Stimulated activated CD4-positive, alpha-beta T cell treated with anti-CD3 and anti-CD28 coated beads, Interleukin-1b, Interleukin-23, amount 100 ng/mL, for 24 hours (primary cell): ENCODE data around the gene KL.

Experiments
- DNase-seq, 4 experiments: peaks; one replicate each; pipeline ENCODE4 v3.0.0-alpha.2; 2020; ENCODE audit warnings: low read depth in 4 of 4, low spot score in 1 of 4

Gene KL

DNA sequence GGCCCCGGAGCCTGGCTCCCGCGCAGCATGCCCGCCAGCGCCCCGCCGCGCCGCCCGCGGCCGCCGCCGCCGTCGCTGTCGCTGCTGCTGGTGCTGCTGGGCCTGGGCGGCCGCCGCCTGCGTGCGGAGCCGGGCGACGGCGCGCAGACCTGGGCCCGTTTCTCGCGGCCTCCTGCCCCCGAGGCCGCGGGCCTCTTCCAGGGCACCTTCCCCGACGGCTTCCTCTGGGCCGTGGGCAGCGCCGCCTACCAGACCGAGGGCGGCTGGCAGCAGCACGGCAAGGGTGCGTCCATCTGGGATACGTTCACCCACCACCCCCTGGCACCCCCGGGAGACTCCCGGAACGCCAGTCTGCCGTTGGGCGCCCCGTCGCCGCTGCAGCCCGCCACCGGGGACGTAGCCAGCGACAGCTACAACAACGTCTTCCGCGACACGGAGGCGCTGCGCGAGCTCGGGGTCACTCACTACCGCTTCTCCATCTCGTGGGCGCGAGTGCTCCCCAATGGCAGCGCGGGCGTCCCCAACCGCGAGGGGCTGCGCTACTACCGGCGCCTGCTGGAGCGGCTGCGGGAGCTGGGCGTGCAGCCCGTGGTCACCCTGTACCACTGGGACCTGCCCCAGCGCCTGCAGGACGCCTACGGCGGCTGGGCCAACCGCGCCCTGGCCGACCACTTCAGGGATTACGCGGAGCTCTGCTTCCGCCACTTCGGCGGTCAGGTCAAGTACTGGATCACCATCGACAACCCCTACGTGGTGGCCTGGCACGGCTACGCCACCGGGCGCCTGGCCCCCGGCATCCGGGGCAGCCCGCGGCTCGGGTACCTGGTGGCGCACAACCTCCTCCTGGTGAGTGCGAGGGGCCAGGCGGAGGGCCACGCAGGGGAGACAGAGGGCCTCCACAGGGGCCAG is at the start of gene KL:
Gene KL, plus strand, starts transcription at position 10 of the 909 bp plus-strand sequence. Its CDS starts 18 bp downstream, at position 28.
- no peak for DNase-seq

DNA sequence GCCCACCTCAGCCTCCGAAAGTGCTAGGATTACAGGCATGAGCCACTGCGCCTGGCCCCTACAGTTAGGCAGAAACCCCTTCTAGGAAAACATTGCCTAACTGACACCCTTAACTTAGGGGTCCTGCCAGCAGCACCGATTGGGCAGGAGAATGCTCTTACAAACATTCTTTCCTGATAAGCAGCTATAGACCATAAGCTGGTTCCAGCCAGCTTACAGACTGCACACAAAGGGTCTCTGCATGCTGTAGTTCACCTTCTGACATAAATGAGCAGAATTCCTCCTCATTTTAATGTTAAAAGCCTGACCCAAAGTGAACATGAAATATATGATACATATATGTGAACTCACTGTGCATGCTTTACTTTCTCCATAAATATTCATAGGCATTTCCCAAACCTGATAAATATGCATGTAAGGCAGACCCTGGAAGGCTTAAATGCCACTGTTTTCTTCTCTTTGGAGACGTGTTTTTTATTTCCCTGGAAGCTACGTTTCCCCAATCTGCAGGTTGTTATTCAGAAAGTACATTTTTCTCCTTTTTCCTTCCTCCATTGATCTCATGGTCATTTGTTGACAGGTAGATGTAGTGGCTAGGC is 48.5 kb upstream of the KL start:
- no peak for DNase-seq

DNA sequence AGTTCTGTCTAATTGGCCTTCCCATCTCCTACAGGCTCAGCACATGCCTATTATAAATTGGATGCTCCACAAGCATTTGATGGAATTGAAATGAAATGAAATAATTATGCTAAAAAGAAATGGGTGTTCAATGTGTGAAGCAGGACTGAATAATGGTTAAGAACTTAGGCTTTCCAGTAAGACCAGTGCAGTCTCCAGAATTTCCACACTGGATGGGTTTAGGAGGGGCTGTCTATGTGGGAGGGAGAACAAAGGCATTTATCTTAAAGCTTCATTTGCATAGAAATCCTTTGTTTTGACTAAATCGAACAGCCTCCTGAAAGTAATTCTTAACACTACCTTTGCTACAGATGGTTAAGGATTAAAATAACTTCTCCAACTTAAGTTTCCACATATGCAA is 47.9 kb upstream of the KL start:
- no peak for DNase-seq

DNA sequence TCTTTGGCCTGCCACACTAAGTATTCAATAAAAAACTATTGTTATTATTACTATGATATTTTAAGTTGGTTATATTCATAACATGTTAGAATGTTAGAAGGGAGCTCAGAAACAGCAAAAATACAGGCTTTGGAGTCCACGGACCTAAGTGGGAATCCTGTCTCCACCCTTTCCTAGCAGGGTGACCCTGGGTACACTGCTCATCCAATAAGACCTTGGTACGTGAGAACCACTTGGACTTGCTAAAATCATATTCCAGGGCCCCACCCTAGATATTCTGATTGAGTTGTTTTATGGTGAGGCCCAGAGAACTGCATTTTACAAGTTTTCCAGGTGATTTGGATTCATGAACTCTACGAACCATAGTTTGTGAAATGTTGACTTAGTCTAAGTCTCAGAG is 47.4 kb upstream of the KL start:
- no peak for DNase-seq

DNA sequence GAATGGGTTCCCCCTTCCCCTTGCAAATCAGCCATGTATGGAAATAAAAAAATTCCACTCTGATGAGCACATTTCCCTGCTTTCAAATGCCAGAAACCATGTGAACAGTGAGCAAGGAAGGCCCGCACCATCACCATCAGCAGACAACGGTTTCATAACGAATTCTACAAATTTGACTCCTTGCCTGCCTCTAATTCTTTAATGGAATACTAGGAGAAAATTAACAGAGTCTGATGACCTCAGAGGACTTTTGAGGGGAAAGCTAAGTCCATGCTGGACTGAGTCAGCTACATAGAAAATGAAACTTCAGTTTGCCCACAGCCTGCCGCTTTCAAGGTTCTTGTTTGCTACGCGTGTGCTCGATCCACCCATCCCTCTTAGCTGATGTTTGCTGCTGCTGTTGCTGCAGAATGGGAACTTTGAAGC is 46.7 kb upstream of the KL start:
- no peak for DNase-seq

DNA sequence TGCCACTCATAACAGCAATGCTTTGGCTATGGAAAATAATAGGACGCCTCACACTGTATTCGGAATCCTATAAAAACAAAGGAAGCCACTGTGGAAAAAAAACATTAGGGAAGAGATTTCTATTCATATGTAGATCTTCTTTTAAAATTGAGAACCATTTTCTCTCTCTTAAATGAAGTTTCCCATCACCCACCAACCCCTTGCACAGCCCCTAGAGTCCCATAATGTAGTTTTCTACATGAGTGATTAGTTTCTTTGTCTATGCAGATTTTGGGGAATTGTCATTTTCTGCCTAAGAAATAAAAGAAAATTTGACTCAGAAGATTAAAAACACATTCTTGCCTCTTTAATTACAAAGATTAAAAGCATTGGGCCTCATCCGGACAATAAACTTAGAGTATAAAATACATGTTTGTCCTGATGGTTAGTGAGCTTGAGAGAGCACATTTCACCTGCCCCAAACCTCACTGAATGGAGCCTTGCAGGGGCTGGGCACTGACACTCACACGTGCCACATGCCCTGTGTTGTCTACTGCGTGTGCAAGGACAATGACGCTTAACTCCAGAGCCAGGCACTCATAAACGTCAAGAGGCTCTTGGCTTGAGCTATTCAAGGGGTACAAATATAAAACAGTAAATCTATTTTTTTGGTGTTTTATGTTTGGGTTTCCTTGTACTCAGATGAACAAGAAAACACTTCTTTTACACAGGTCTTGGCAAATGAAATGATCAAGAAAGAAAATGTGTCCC is 40.0 kb upstream of the KL start:
- DNase-seq, result no peak

DNA sequence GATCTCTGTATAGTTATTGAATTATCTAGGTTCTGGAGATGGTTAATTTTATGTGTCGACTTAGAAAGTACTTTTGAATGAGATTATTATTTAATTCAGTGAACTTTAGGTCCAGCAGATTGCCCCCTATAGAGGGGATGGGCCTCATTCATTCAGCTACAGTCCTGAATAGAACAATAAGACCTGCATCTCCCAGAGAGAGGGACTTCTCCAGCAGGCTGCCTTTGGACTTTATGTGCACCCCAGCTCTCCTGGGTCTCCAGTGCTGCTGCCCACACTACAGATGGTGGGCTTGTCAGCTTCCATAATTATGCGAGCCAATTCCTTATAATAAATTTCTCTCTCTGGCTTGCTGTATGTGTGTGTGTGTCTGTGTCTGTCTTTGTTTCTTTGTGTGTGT is 39.3 kb upstream of the KL start:
- no peak for DNase-seq

DNA sequence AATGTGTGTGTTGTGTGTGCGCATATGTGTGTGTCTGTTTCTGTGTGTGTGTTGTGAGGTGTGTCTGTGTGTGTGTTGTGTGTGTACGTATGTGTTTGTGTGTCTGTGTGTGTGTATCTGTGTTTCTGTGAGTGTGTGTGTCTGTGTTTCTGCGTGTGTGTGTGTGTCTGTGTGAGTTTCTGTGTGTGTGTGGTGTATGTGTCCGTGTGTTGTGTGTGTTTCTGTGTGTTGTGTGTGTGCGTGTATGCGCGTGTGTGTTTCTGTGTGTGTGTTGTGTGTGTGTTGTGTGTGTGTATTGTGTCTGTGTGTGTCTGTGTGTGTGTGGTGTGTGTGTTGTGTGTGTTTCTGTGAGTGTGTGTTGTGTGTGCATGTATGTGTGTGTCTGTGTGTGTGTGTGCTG is 38.9 kb upstream of the KL start:
- no peak for DNase-seq

DNA sequence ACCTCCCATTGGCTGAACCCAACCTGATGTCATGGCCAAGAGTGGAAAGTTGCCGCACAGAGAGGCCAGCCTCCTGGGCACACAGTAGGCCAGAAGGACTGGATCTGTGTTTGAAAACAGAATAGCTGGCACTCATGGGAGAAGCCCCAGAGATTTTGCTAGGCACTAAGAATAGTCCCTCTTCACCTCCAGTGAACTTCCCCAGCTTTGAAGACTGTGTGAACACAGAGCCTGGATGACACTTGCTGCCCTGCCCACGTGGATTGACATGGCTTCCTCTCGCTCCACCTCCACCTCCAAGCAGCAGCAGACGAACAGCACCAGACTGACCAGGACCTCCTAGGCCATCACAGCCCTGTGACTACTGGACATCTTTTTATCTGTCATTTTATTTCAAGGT is 37.9 kb upstream of the KL start:
- DNase-seq, result no peak

DNA sequence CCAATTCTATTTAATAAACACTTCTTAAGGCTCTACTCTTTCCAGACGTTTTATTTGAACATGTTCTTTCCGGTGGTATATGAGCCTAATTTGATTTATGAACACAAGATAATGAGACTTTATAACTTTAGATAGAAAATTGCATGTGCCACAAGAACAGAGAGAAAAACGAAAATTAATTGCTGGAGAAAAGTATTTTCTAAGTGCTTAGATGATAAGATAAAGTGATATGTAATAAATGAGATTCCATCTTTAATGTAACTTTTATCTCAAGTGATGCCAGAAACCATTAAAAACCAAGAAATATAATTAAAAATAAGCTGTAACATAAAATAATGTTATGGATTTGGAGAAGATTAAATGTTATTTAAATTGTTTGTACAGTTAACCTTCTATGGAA is 33.2 kb upstream of the KL start:
- DNase-seq, result no peak

DNA sequence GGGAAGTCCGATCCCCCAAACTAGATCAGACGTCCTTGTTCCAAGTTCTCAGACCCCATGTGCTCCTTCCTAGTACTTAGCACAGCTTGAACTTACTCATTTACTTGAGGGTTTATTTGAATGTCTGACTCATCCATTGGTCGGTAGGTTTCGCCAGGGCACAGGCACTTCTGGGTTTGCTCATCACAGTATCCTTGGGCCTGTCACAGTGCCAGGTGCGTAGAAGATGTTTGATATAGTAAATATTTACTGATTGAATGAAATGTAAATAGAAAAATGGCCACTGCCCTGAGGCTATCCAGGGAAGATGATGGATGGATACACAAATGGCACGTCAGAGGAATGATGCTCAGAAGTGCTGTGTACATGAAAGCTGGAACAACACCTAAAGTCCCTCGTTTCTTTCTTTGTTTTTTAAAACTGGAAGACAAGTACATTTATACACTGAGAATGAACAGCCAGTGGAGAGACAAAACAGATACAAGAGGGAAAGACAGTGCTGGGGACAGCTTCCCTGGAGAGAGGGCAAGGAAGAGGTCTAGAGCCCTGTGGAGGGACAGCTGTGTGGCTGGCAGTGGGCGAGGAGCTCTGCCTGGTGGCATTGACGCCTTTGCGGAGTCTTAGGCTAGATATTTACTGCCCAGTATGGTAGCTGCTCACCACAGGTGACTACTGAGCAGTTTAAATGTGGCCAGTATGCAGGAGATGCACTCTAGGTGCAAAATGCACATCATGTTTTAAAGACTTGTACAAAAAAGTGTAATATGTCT is 31.2 kb upstream of the KL start:
- no peak for DNase-seq

DNA sequence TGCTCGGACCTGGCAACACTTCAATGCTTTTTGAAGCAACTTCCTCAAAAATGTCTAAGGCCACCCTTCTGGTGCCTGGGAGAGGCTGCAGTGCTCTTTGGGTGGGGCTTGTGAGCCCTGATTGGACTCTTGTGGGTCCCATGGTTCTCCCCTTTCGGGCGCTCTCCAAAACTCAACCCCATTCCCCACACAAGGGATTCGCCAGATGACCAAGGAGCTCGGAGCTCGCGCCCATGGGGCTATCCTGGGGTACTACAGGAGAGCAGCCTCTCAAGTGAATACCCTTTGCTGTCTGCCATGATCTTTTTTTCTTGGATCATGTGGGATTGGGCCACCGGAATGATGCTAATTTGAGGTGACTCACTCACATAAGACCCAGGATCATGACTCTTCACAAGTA is 29.7 kb upstream of the KL start:
- DNase-seq, result no peak

DNA sequence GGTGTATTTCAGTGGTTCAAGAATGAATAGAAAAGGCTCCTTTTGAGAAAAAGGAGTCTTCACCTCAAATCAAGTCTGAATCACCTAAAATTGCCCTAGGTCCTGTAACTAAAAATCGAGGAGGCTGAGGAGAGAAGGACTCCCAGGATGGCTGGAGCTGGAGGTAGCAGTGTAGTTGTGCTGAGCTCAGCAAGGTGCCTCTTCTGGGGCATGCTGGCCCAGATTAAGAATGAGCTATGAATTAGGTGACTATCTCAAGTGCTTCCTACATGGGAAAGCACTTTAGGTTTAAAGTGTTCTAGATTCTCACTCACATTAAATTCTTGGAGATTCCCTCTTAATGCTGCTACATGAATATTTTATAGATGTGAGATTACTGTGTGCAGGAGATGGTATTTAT is 28.8 kb upstream of the KL start:
- no peak for DNase-seq

DNA sequence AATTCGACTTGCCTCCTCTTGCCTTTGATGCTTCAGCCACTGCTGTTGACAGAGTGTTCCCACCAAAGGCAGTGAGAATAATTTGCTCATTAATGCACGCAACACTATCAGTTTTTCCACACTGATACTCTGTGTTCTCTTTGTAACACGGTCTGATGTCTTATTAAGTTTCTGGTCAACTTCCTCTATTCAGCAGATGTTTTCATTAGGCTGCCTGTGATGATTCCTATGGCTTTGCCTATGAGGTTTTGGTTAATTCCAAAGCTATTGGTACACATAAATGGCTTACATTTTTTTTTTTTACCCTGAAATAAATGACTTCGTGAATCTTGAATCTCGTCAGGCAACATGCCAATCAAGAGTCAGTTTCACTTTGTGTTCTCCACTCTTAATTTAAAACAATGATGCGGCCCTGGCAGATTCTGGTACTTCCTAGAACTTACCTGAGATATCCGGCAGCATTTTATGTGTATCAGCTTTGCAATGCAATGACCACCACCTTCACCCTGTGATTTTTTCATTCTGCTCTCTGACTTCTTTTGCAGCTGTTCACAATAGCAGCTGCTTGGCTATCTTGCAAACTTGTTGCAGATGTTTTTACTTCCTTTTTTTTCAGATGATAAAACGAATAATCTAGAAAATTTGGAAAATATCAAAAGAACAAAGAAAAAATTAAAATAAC is 27.5 kb upstream of the KL start:
- no peak for DNase-seq

DNA sequence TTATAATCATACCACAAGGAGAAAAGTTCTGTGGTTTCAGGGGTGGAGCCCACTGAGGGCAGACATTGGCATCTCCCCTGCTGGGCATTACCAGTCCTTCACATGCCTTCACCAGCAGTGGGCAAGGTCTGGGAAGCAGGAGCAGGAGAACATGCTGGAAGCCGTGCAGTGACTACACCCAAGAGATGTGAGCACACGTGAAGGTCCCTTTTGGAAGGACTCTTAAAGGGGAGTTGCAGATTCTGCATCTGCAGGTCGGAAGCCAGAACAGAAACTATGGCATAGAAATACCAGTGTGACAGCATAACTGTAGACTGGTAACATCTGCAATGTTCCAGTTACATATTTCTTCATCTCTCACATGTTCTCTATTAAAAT is 26.9 kb upstream of the KL start:
- no peak for DNase-seq

DNA sequence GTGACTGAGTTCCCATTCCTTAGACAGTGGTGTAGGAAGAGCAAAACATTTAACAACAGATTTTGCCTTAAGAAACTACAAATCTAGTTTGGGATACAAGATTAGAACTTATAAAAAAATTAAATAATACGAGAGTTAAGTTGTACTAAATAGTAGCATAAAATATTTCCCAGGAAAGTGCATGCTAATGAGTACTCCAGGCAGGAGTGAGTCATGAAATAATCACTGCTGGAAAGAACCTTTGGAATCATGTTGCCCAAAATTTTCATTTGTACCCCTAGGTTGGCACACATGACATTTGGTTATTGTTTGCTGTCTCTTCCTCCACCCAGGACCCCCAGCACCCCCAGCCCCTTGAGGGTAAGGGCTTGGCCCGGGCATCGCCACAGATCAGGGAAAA is 26.3 kb upstream of the KL start:
- DNase-seq, result no peak

DNA sequence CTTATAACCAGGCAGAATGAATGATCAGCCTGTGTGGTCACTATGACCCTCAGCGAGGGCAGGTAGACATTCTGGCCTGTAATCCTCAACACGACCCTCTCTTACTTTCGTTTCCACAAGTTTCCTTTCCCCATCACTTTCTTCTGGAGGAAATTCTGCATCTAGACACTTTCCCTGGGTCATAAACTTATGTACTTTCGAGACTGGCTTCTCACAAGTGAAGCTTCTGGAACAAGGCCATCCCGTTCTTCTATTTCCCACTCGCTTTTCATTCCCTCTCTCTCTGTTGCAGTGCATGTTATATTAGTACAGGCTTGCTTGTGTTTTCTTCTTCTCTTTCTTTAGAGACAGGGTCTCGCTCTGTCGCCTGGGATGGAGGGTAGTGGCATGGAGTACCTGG is 23.1 kb upstream of the KL start:
- no peak for DNase-seq

DNA sequence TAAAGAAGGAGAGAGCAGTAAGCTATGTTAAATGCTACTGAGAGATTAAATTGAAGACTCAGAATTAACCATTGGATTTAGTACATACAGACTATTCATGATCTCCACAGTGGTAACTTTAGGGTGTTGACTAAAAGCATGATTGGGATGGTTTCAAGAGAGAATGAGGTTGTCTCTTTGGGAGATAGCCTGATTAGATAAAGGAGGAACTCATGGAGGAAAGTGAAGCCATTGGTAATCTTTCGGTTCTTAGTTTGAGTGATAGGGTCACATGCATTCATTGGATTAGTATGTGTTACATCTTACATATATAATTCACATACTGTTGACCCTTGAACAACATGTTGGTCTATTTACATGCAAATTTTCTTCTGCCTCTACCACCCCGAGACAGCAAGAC is 18.8 kb upstream of the KL start:
- DNase-seq, result no peak

DNA sequence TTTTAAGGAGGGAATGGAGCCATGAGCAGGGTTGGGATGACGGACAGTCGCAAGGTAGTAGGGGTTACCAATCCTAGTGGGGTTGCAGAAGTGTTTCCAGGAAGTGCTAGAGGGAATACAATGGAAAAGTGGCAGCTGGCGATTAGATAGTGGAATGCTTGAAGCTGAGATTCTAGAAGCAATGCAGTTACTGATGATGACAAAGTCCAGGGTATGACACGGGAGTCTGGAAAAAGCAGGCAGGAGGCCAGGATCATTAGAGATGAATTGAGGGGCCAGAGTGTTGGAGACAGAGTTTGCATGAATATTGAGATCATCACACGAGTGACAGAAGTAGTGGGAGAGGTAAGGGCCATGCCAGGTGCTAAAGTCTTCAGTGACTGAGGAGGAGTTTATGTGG is 17.3 kb upstream of the KL start:
- no peak for DNase-seq

DNA sequence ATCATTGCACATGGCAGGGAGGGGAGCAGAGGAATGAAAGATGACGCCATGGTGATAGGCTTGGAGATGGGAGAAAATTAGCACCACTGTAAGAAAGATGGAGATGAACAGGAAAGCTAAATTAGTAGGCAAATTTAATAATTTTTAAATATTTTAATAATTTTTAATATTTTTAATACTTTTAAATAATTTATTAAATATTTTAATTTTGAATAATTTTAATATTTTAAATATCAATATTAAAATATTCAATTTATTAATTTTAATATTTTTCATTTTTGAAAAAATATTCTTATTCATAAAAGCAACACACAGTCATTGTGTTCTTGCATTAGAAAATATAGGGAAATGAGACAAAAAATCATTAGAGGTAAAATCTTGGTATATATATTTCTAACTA is 15.9 kb upstream of the KL start:
- no peak for DNase-seq

DNA sequence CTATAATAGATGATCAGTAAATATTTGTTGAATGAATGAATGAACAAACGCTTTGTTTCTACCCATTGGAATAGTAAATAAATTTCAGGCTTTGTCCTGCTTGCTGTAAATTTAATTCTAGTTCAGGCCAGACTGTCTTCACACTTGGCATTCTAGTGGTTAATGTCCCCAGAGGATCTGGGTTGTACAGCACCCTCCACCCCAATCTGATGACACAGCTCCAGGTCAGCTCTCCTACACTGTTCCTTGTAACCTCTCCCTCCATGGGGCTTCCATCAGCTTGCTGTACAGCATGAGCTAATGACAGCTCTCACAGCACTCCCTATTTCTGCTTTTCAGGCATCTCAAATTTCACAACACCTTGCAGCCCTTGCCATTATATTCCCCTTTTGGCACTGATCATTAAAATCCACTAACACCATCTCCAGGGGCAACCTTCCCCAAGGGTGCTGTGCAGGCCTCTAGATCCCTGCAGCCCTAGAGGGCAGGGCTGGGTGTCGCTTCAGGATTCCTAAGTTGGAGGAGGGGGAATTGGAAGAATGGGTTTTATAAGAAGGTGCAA is 12.7 kb upstream of the KL start:
- DNase-seq, result no peak
